Adipose tissue (tissue), 3 donors: Measurements from ENCODE around the gene USP36. TPM values are rescaled to one million over a fixed set of nuclear protein-coding genes. Genes with fewer than 3 reads are reported as not detected.
"Not testable (repeated sequence)": the region's sequence is repeated elsewhere in the genome, so short reads cannot be mapped to it uniquely, and the experiment has no call there.

ENCODE experiments used
- H3K27ac ChIP-seq: one replicate; pipeline ENCODE4 v1.5.1; 2013; ENCODE audit warnings: low read depth, low read length
- WGBS, 3 donors: extraction: QIAGEN DNeasy Blood & Tissue Kit; methylation state at CpG; one replicate each; pipeline ENCODE4 v1.1.7; 2013; 5-methylcytosine and 5-hydroxymethylcytosine counted together
- polyA plus RNA-seq, 3 donors: library from polyadenylated mRNA; stranded (reverse); fragments of 200-250 nt; gene quantifications; one replicate each; pipeline ENCODE4 v1.2.3, GENCODE V29; 2013
- donor health status: healthy with polysubstance abuse.
- donor health status: Bipolar disorder and iron deficiency.
- donor health status: healthy.

The USP36 gene
- 10 to 100 TPM; 22.2 to 47.1 (median 32.3) TPM for polyA plus RNA-seq

DNA sequence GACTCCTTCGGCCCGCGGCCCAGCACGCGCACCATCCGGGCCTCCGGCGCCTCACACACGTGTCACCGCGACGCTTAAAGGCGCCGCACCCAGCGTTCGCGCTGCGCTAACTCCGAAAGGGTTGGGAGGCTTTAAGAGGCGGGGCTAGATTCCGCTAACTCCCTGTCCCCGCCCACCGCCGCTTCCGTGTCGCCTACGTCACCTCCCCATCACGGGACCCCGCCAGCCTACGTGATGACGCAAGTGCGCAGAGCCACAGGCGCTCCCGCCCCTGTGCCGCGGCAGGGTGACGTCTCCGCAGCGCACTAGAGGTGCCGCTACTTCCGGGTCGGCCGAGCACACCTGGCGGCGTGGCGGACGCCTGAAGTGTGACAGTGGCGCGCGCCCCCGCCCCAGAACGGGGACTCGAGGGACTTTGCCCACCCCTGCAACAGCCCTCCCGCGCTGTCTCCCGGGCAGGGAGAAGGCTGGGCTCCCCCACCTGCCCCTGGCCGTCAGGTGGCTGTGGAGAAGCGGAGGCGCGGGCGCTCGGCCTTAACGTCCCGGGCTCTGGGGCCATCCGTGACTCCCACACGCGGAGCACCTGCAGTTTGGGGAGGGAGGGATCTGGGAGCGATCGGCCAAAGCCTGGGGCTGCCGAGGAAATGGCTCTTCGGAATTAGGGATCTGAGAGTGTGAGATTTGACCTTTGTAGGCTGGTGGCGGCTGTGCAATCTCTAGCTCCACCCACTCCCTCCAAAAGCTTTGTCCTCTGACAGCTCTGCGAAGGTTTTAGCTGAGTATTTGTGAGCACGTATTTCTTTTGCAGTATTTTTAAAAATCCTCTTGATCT lies at the start of gene USP36:
USP36 (minus strand) TSS at position 35 of the 832 bp plus-strand sequence. CDS start 4,451 bp downstream, outside the sequence.
- WGBS, 3 donors = 0% methylated on average over 57 to 74 of the region's 74 CpGs
- H3K27ac ChIP-seq = peak within 1 kb of the TSS; percentile 91

DNA sequence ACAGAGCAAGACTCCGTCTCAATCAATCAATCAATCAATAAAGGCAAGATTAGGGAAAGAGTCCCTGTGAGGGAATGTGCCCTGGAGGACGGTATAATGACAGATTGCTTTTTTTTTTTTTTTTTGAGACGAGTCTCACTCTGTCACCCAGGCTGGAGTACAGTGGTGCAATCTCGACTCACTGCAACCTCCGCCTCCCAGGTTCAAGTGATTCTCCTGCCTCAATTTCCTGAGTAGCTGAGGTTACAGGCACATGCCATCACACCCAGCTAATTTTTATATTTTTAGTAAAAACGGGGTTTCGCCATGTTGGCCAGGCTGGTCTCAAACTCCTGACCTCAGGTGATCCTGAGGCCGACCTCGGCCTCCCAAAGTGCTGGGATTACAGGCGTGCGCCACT lies 49.5 kb upstream of the USP36 start:
- WGBS, 3 donors = 59 to 85% (median 67%) methylated on average over 10 to 11 of the region's 11 CpGs
- H3K27ac ChIP-seq = not testable (repeated sequence)

DNA sequence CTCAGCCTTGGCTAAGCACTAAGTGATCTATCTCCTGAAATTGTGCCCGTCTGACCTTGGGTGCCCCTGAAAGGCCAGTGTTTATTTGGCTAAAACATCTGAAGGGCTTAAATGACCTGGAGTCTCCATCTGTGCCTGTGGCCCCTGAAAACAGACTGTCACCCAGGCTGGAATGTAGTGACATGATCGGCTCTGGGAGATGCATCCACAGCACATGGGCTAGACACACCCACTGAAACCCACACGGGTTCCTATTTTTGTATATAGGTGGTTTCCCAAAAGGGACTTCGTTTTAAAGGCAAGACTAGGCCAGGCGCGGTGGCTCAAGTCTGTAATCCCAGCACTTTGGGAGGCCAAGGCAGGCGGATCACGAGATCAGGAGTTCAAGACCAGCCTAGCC lies 48.9 kb upstream of the USP36 start:
- 59 to 74% (median 67%) methylated on average over 8 of the region's 8 CpGs for WGBS, 3 donors
- H3K27ac ChIP-seq = no peak overlapping the region

DNA sequence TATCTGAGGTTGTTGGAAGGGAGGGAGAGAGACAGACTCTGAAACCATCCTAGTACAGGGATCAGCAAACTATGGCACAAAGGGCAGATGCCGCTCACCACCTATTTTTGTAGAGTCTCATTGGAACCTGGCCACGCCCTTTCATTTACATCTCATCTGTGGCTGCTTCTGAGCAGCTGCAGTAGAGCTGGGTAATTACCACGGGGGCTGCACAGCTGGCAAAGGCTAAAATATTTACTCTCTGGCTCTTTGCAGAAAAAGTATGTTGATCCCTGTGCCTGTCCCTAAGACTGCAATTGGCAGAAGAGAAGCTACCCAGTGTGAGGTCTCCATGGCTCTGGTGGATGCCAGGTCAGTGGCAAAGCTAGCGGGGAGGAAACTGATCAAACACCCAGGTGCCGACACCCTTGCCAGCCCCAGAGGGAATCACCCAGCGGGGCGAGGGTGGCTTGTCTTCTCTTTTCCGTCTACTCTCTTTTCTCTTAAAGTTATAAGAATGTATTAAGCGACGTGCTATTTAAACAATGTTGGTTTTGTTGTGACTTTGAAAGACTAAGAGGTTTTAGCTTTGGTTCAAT lies 48.4 kb upstream of the USP36 start:
- no peak overlapping the region for H3K27ac ChIP-seq
- WGBS, 3 donors = 62 to 89% (median 83%) methylated on average over 10 of the region's 10 CpGs

DNA sequence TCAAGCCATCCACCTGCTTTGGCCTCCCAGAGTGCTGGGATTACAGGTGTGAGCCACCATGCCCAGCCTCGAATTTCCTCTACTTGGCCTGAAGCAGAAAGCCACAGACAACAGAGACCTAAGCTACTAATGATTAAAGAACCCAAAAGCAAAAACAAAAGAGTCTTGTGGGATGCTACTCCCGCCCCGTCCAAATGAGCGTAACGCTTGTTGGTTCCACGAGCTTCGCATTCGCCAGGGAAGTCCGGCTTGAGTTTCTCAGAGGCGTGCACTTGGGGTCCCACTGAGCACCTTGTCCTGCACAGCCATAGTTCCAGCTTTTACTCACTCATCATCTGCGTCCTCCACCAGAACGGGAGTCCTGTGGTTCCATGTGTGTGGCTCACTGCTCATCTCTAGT lies 46.3 kb upstream of the USP36 start:
- 96 to 97% (median 97%) methylated on average over 12 of the region's 12 CpGs for WGBS, 3 donors
- H3K27ac ChIP-seq = no peak overlapping the region

DNA sequence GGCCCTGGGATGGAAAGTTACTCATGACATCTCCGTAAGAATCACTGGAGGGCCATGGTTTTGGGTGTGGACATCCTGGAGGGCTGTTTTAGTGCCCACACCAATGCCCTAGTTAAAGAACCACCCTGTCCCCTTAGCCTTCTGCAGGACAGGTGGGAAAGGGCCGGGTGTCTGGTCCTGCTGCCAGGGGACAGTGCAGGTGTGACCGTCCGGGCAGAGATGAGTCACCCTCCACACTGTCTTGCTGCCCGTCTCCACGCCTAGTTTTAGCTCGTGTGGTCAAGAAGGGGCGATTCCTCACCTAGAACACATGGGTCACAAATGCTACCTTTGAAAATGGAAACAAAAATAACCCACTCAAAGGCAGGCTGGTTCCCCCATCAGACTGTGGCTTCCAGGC lies 45.3 kb upstream of the USP36 start:
- H3K27ac ChIP-seq = no peak overlapping the region
- 85 to 93% (median 88%) methylated on average over 8 of the region's 8 CpGs for WGBS, 3 donors

DNA sequence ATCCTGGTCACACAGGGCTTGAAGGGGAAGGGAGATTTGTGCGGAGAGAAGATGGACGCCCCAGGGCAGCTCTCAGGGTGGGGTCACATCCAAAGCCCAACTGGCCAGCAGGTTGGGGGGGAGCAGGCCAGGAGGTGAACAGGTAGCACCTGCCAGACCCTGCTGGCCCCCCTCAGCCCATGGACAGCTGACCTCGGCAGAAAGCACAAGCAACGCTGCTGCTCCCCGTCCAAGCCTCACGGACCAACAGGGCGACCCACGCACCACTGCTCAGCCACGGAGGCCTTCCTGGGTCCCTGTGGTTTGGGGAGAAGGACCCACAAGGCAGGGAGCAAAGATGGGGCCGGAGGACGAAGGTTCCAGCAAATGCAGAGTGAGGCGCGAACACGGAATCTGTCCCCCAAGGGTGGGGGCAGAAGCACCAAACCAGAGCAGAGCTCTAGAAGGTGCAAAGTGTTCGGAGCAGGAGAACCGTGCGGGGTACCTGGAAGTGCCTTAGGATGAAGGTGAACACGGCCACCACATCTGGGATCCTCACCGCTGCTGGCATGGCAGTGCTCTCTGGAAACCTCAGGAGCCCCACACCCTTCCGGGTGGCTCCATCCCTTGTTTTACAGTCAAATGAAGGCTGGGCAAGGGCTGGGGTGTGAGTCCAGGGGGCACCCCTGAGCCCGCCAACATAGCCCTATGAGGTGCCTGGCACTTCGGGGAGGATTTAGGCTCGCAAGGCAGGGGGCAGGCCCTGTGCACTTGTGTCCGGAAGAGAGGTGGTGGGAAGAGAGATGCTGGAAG lies 44.5 kb upstream of the USP36 start:
- peak overlapping the region; percentile 32 for H3K27ac ChIP-seq
- 88 to 93% (median 91%) methylated on average over 23 to 24 of the region's 24 CpGs for WGBS, 3 donors

DNA sequence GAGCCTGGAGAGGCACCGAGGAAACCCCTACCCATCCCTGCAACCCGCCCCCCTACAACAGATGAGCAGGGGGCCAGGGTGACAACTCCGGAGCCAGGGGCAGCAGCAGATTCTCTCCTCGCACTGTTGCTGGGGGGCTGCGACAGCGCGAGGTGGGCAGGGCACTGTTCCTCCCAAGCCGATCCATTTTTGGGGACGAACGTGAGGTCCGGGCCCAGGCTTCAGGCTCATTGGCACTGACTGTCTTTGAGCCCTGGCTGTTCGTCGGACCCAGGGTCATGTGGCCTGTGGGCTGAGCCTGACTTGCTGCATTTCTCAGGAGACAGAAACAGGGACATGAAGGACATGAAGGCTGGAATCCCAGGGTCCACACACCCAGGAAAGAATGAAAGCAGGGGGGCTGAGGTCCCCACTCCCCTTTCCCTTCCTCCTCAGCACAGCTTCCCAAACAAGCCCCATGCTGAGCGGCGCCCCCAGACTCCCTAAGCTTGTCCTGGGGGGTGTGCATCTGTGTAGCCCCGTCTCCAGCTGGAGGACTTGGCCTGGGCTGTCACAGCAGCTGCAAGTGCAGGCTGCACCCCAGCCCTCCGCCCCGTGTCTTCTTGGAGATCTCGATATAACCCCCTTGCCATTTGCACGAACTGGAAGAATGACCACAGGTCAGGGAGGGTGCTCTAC lies 43.7 kb upstream of the USP36 start:
- WGBS, 3 donors = 28 to 67% (median 40%) methylated on average over 20 of the region's 20 CpGs
- peak overlapping the region; percentile 94 for H3K27ac ChIP-seq

GRCh38 chr17:78883533-78884131 lies 43.0 kb upstream of the USP36 start:
- WGBS, 3 donors = 4 to 46% (median 11%) methylated on average over 22 to 24 of the region's 24 CpGs
- H3K27ac ChIP-seq = peak overlapping the region; percentile 94

DNA sequence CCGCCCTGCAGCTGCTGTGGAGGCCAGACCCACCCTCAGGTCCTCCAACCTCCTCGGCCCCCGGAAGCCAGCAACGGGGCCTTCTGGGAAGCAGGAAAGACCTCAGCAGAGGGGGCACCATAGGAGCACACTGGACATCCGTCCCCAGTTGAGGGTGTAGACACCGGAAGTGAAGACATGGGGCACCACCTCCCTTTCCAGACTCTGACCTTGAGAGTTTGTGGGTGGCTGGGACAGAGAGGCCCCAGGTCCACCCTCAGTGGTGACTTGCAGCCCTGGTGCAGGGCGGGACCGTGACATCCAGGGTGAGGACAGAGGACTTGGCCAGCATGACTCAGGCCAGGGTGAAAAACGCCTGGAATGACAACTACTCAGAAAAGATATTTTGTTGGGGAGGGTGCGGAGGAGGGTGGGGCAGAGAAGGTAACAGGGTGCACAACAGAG lies 42.5 kb upstream of the USP36 start:
- peak overlapping the region; percentile 94 for H3K27ac ChIP-seq
- WGBS, 3 donors = 6 to 48% (median 11%) methylated on average over 10 of the region's 10 CpGs

DNA sequence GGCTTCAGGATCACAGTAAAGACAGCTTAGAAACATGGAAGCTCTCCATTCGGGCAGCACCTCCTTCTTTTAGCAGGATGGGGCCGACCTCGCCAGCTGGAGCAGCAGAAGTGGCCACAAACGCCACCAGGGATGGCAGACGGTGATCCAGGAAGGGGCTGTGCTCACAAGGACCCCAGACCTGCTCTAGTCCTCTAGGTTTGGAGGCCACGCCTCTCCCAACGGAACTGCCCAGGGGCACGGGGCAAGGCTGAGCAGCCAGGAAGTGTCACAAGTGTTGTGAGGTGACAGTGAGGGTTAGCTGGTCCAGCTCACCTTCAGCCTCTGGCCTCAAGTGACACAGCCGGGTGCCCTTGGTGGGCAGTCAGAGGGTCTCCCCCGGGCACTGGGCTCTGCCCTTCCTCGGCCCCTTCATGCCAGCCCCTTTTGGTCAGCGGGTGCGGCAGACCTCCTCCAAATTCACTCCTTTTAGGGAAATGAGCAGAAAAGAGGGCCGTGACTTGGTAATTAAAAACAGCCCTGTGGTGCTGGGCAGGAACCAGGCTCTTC lies 42.0 kb upstream of the USP36 start:
- WGBS, 3 donors = 25 to 73% (median 29%) methylated on average over 14 of the region's 14 CpGs
- peak overlapping the region; percentile 75 for H3K27ac ChIP-seq

DNA sequence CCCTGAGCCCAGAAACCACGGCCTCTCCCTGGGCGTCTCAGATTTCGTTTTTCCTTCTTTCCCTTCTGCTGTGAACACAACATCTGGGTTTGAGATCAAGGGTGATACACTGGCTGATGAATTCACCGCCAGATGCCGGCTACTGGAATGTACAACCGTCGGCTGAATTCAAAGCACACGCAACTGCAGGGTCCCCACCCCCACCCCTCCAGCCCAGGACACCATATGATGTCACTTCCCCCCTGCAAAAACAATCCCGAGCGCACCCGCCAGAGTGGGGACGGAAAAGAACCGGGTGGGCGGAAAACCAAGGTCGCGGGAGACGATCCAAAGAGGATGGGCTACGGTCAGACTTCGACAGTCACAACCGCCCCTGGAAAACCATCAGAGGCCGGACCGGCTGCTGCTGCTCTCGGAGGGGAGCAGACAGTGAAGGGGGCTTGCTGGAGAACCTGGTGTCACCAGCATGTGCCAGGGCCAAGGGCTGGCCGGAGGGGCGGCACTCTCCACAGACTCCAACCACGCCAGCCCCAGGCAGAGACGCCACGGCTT lies 39.1 kb upstream of the USP36 start:
- H3K27ac ChIP-seq = peak overlapping the region; percentile 61
- 10 to 49% (median 16%) methylated on average over 24 to 28 of the region's 28 CpGs for WGBS, 3 donors

GRCh38 chr17:78878871-78879527 lies 38.4 kb upstream of the USP36 start:
- WGBS, 3 donors = 79 to 90% (median 81%) methylated on average over 14 of the region's 14 CpGs
- H3K27ac ChIP-seq = no peak overlapping the region

- no peak overlapping the region for H3K27ac ChIP-seq
- WGBS, 3 donors = 87 to 93% (median 90%) methylated on average over 15 of the region's 15 CpGs
Measured at GRCh38 chr17:78878261-78878660, 37.6 kb upstream of the USP36 start.

- not testable (repeated sequence) for H3K27ac ChIP-seq
- 44 to 92% (median 78%) methylated on average over 8 of the region's 8 CpGs for WGBS, 3 donors
Measured at GRCh38 chr17:78876954-78877517, 36.4 kb upstream of the USP36 start.

DNA sequence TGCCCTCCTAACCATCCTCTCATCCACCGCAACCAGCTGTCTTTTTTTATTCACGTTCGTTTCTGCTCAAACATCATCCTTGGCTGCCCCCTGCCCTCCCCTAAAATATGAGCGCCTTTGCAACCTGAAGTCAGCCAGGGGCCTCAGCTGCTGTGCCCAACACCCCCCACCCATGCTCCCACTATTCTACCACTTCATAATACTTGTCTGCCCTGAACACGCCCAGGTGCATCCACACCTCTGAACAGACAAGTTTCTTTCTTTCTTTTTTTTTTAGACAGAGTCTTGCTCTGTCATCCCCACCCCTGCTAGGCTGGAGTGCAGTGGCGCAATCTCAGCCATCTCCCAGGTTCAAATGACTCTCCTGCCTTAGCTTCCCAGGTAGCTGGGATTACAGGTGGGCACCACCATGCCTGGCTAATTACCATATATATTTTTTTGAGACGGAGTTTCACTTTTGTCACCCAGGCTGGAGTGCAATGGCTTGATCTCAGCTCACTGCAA lies 35.5 kb upstream of the USP36 start:
- 41 to 85% (median 61%) methylated on average over 7 of the region's 7 CpGs for WGBS, 3 donors
- H3K27ac ChIP-seq = no peak overlapping the region
